ENCODE measurements around the gene SPANXB1. TPM values are rescaled to one million over a fixed set of nuclear protein-coding genes. Genes with fewer than 3 reads are reported as not detected.
"Not testable (repeated sequence)": the region's sequence is repeated elsewhere in the genome, so short reads cannot be mapped to it uniquely, and the experiment has no call there.

SPANXB1 gene, protein sequence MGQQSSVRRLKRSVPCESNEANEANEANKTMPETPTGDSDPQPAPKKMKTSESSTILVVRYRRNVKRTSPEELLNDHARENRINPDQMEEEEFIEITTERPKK
- not detected for total RNA-seq
- long read RNA-seq: 0 reads

DNA sequence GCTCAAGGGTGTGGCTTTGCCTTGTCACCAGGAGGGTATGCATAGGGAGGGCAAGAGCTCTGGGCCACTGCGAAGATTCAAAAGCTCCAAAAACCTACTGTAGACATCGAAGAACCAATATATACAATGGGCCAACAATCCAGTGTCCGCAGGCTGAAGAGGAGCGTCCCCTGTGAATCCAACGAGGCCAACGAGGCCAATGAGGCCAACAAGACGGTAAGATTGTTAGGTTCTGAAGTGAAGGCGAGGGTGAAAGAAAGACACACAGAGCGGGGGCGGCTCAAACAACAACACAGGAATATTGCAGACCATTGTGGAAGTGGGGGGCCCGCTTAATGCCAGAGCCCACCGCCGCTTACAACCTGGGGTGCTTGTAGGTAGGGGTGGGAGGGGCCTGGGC is at the start of gene SPANXB1:
Gene SPANXB1 (plus strand): TSS at position 27 of the 400 bp plus-strand sequence. CDS start 100 bp downstream, at position 127.
- H3K27me3 ChIP-seq; intact Hi-C loops (cut with DNase I); H3K4me3 ChIP-seq; H3K9me3 ChIP-seq; H3K36me3 ChIP-seq; H3K27ac ChIP-seq; H3K4me1 ChIP-seq: not testable (repeated sequence)
- WGBS (ENCODE audit: insufficient coverage, low coverage, low lambda C conversion rate, missing lambda C conversion rate): 83% methylated on average over 13 of the region's 13 CpGs
- ATAC-seq (peak in 1 of 4 donors; percentile 37), DNase-seq (peak in 2 of 3 donors; percentile 28 to 44)

DNA sequence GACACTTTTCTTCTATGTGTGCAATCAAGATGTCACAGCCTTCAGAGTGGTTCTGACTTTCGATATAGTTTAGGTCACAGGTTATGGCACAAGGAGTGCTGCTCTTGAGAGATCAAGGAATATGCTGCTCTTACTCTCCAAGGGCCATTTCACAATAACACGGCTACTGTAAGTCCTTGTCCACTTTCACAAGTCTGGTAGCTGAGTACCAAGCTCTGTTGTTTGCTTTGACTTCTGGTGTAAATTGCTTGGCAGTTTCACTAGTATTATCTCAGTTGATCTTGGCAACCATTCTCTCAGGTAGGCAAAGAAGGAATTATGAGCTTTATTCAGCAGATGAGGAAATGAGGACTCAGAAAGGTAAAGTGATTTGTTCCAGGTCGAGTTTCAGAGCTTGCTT is 35.4 kb upstream of the SPANXB1 start:
- Histone ChIP-seq H3K27me3 (no peaks in the 10 kb centered on the region), H3K27ac (no peak overlapping the region), H3K4me1 (no peaks in the 10 kb centered on the region), H3K9me3 (no peaks in the 10 kb centered on the region), H3K4me3 (no peak overlapping the region), H3K36me3 (no peaks in the 10 kb centered on the region)
- TF ChIP-seq POLR2A (IDR thresholded peaks at IDR 0.05): no peak
- TF ChIP-seq, protein P1, sequence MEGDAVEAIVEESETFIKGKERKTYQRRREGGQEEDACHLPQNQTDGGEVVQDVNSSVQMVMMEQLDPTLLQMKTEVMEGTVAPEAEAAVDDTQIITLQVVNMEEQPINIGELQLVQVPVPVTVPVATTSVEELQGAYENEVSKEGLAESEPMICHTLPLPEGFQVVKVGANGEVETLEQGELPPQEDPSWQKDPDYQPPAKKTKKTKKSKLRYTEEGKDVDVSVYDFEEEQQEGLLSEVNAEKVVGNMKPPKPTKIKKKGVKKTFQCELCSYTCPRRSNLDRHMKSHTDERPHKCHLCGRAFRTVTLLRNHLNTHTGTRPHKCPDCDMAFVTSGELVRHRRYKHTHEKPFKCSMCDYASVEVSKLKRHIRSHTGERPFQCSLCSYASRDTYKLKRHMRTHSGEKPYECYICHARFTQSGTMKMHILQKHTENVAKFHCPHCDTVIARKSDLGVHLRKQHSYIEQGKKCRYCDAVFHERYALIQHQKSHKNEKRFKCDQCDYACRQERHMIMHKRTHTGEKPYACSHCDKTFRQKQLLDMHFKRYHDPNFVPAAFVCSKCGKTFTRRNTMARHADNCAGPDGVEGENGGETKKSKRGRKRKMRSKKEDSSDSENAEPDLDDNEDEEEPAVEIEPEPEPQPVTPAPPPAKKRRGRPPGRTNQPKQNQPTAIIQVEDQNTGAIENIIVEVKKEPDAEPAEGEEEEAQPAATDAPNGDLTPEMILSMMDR (IDR thresholded peaks at IDR 0.05): no peak
- 49% methylated on average over 3 of the region's 3 CpGs for WGBS (ENCODE audit: insufficient coverage, low coverage, low lambda C conversion rate, missing lambda C conversion rate)
- ATAC-seq (peak in 2 of 4 donors; percentile 45 to 55), DNase-seq (no peak)
- intact Hi-C loops (cut with DNase I): no loop called here

DNA sequence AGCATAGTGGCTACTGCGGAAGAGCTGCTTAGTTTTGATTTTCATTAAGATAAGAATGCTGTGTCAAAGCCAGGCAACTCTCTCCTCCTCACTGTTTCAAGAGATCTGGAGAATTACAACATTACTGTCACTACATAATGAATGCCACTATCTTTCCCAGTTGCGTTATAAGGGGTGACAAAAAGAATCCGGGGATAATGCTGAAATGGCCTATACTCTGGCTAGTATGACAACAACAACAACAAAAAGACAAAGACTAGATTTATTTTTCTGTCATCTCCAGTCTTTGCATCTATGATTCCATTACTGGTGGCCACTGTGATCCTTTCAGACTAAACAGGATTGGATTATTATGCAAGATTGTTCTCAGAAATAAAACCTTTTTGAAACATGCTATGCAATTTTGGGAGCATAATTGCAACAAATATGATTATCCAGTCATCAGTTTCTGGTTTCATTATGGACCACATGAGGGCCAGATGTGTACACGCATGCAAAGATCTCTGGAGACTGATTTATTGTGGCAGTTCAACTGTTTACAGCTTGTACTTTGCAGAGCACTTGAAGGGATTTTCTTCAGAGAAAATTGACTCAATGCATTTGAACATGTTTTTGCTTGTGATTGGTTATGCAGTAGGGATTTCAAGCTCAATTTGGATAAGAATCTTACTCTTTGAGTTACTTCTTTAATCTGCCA is 31.1 kb upstream of the SPANXB1 start:
- DNase-seq: no peak
- TF ChIP-seq, protein P1 (IDR thresholded peaks at IDR 0.05): no peak
- TF ChIP-seq POLR2A (IDR thresholded peaks at IDR 0.05): no peak
- Histone ChIP-seq H3K9me3 (no peaks in the 10 kb centered on the region), H3K4me3 (no peak overlapping the region), H3K4me1 (no peaks in the 10 kb centered on the region), H3K36me3 (no peaks in the 10 kb centered on the region), H3K27me3 (no peaks in the 10 kb centered on the region), H3K27ac (no peak overlapping the region)
- 60% methylated on average over 4 of the region's 4 CpGs for WGBS (ENCODE audit: insufficient coverage, low coverage, low lambda C conversion rate, missing lambda C conversion rate)
- no peak for ATAC-seq
- intact Hi-C loops (cut with DNase I): no loop called here

DNA sequence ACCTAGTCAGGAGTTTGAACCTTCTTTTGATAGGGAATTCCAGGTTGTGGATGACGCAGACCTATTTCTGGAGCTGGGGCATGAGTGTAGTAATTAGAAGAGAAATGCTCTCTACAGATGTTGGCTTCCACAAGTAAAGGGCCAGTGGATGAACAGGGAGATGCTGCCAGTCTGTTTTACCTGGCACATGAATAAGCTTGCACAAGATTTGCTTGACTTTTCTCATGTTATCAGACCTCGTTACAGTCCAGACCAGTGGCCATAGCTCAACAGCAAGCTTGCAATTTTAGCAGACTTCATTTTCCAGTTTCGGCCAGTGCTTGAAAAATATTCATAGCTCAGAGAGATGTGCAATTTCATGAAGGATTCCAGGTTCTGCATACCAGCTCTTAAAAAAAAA is 26.9 kb upstream of the SPANXB1 start:
- TF ChIP-seq, protein P1 (IDR thresholded peaks at IDR 0.05): no peak
- TF ChIP-seq POLR2A (IDR thresholded peaks at IDR 0.05): no peak
- no peak for DNase-seq
- no peaks in the 10 kb centered on the region for H3K36me3 ChIP-seq
- no peaks in the 10 kb centered on the region for H3K27me3 ChIP-seq
- no peaks in the 10 kb centered on the region for H3K9me3 ChIP-seq
- no peaks in the 10 kb centered on the region for H3K4me1 ChIP-seq
- WGBS (ENCODE audit: insufficient coverage, low coverage, low lambda C conversion rate, missing lambda C conversion rate): 48% methylated on average over 3 of the region's 3 CpGs
- peak in 2 of 4 donors; percentile 29 to 79 for ATAC-seq
- no peak overlapping the region for H3K27ac ChIP-seq
- no peak overlapping the region for H3K4me3 ChIP-seq
- intact Hi-C loops (cut with DNase I): no loop called here

DNA sequence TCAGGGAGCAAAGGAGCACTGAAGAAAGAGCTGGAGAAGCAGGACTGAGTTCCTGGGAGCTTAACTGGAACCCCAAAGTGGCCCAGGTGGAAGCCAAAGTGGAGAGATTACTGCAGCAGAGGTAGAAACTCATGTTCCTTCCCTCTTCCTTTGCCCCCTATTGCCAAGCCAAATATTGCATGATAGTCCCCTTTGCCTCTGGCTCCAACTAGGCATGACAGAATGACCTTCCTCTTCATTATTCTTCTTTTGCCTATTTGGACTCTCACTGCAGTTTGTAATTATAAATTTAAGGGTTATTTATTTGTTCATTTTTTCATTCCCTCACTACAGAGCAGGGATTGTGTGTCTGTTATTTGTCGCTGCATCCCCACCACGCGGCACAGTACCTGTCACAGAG is 22.1 kb upstream of the SPANXB1 start:
- intact Hi-C loops (cut with DNase I): no loop called here
- no peak for TF ChIP-seq POLR2A (IDR thresholded peaks at IDR 0.05)
- TF ChIP-seq, protein P1 (IDR thresholded peaks at IDR 0.05): no peak

More for the DNA sequence above, 22.1 kb upstream of the SPANXB1 start:
- no peak overlapping the region for H3K27ac ChIP-seq
- no peaks in the 10 kb centered on the region for H3K9me3 ChIP-seq
- H3K4me3 ChIP-seq: no peak overlapping the region
- 73% methylated on average over 3 of the region's 3 CpGs for WGBS (ENCODE audit: insufficient coverage, low coverage, low lambda C conversion rate, missing lambda C conversion rate)
- ATAC-seq (peak in 1 of 4 donors; percentile 19), DNase-seq (no peak)
- H3K4me1 ChIP-seq: no peaks in the 10 kb centered on the region
- H3K27me3 ChIP-seq: no peaks in the 10 kb centered on the region
- no peaks in the 10 kb centered on the region for H3K36me3 ChIP-seq

All from right lobe of liver (tissue), 6 donors.